IMR-90 (cell line): ENCODE measurements around the gene SLCO1B1. TPM values are rescaled to one million over a fixed set of nuclear protein-coding genes. Genes with fewer than 3 reads are reported as not detected.

ENCODE experiments used
- ATAC-seq: fragments of 200-7000 bp; cut with Tn5 transposase; 2 replicates; pipeline ENCODE4 v1.9.1; 2020; ENCODE audit warnings: low read depth, mild to moderate bottlenecking, moderate library complexity
- BruUV-seq: library from RNA; stranded (reverse); fragments of 400-500 nt; replicated peaks from 2 replicates; lab custom pipeline; 2021; lab: Mats Ljungman, UMichigan
- CTCF ChIA-PET: fragments of 300-600 bp; formaldehyde crosslinking; extraction: SDS; loops from one replicate; lab custom pipeline; 2021; ENCODE audit warnings: antibody characterized with exemption; lab: Yijun Ruan, JAX
- POLR2A ChIA-PET: fragments of 300-600 bp; sonication (Branson Sonifier 250); formaldehyde crosslinking; loops from one replicate; lab custom pipeline; 2022; ENCODE audit warnings: antibody characterized with exemption; ENCODE audit not compliant: unreplicated experiment; lab: Charles Lee
- DNase-seq: peaks from one replicate; pipeline ENCODE4 v3.0.0; 2013
- H2AFZ ChIP-seq: replicated peaks from 2 replicates; pipeline ENCODE3; 2013; ENCODE audit warnings: low read length, mild to moderate bottlenecking; ENCODE audit not compliant: poor library complexity
- H2AK5ac ChIP-seq: 2 replicates; pipeline ENCODE4 v1.6.1; 2013; ENCODE audit warnings: low read depth, low read length, inconsistent platforms
- H2AK9ac ChIP-seq: replicated peaks from 2 replicates; pipeline ENCODE3; 2013; ENCODE audit warnings: mild to moderate bottlenecking, low read depth, low read length, moderate library complexity; ENCODE audit not compliant: poor library complexity
- H2BK120ac ChIP-seq: 2 replicates; pipeline ENCODE4 v1.6.1; 2013; ENCODE audit warnings: low read depth, low read length, inconsistent platforms
- H2BK15ac ChIP-seq: 3 replicates; pipeline ENCODE4 v1.6.1; 2013; ENCODE audit warnings: low read depth, low read length, inconsistent platforms
- H2BK20ac ChIP-seq: 2 replicates; pipeline ENCODE4 v1.6.1; 2013; ENCODE audit warnings: low read depth, mild to moderate bottlenecking, inconsistent platforms, low read length, moderate library complexity
- H2BK5ac ChIP-seq: 2 replicates; pipeline ENCODE4 v1.6.1; 2013; ENCODE audit warnings: mild to moderate bottlenecking, low read depth, low read length, inconsistent platforms; ENCODE audit not compliant: poor library complexity, severe bottlenecking
- H3K14ac ChIP-seq: replicated peaks from 2 replicates; pipeline ENCODE4 v1.6.1; 2013; ENCODE audit warnings: low read depth, low read length, inconsistent platforms
- H3K18ac ChIP-seq: 2 replicates; pipeline ENCODE4 v1.6.1; 2013; ENCODE audit warnings: low read depth, low read length, control low read depth
- H3K23ac ChIP-seq: 2 replicates; pipeline ENCODE4 v1.6.1; 2013; ENCODE audit warnings: low read depth, low read length, inconsistent platforms
- H3K27ac ChIP-seq: 2 replicates; pipeline ENCODE4 v1.5.1; 2013; ENCODE audit warnings: mild to moderate bottlenecking, control low read depth, low read length; ENCODE audit not compliant: insufficient read depth
- H3K27me3 ChIP-seq: 2 replicates; pipeline ENCODE4 v1.6.1; 2013; ENCODE audit warnings: low read length; ENCODE audit not compliant: control insufficient read depth, insufficient read depth
- H3K36me3 ChIP-seq: 2 replicates; pipeline ENCODE4 v1.6.1; 2013; ENCODE audit warnings: low read length, mixed read lengths; ENCODE audit not compliant: control insufficient read depth, insufficient read depth
- H3K4ac ChIP-seq: 2 replicates; pipeline ENCODE4 v1.6.1; 2013; ENCODE audit warnings: low read depth, low read length, inconsistent platforms
- H3K4me1 ChIP-seq: 2 replicates; pipeline ENCODE4 v1.6.1; 2013; ENCODE audit warnings: low read length, mixed read lengths; ENCODE audit not compliant: control insufficient read depth, insufficient read depth
- H3K4me2 ChIP-seq: 2 replicates; pipeline ENCODE4 v1.6.1; 2013; ENCODE audit warnings: low read depth, mild to moderate bottlenecking, control low read depth, low read length, moderate library complexity
- H3K4me3 ChIP-seq: 2 replicates; pipeline ENCODE4 v1.5.1; 2013; ENCODE audit warnings: low read depth, mild to moderate bottlenecking, control low read depth, low read length, moderate library complexity; ENCODE audit not compliant: insufficient read depth
- H3K56ac ChIP-seq: 2 replicates; pipeline ENCODE4 v1.6.1; 2013; ENCODE audit warnings: low read length, inconsistent platforms; ENCODE audit not compliant: insufficient read depth; ENCODE audit errors: extremely low read depth
- H3K79me1 ChIP-seq, 2 experiments: 2 replicates each; pipeline ENCODE4 v1.6.1; 2013; ENCODE audit warnings: low read length in 2 of 2, inconsistent platforms in 1 of 2, low read depth in 1 of 2
- H3K9ac ChIP-seq: 2 replicates; pipeline ENCODE4 v1.6.1; 2013; ENCODE audit warnings: low read depth, low read length, control low read depth
- H3K9me1 ChIP-seq: 2 replicates; pipeline ENCODE4 v1.6.1; 2013; ENCODE audit warnings: low read length, inconsistent platforms; ENCODE audit not compliant: insufficient read depth
- H3K9me3 ChIP-seq: 2 replicates; pipeline ENCODE4 v1.6.1; 2013; ENCODE audit warnings: low read length; ENCODE audit not compliant: control insufficient read depth, insufficient read depth
- H4K20me1 ChIP-seq: 2 replicates; pipeline ENCODE4 v1.6.1; 2013; ENCODE audit warnings: low read length, inconsistent platforms; ENCODE audit not compliant: insufficient read depth
- H4K5ac ChIP-seq: 2 replicates; pipeline ENCODE4 v1.6.1; 2013; ENCODE audit warnings: mild to moderate bottlenecking, low read depth, low read length, control low read depth
- H4K8ac ChIP-seq, 2 experiments: 2 replicates each; pipeline ENCODE4 v1.6.1; 2013; ENCODE audit warnings: low read depth in 2 of 2, low read length in 2 of 2, control low read depth in 1 of 2, inconsistent platforms in 1 of 2
- H4K91ac ChIP-seq: 2 replicates; pipeline ENCODE4 v1.6.1; 2013; ENCODE audit warnings: low read depth, low read length, inconsistent platforms; ENCODE audit not compliant: insufficient read depth
- BHLHE40 ChIP-seq: fragments of 150-350 bp; IDR thresholded peaks from 2 replicates; pipeline ENCODE4 v1.6.1; 2016; ENCODE audit warnings: mild to moderate bottlenecking, low read depth, low read length
- CEBPB ChIP-seq: IDR thresholded peaks from 2 replicates; pipeline ENCODE4 v1.6.1; 2012; ENCODE audit warnings: low read depth, low read length, improper control_type of control experiment
- CHD1 ChIP-seq: IDR thresholded peaks from 2 replicates; pipeline ENCODE4 v1.6.1; 2012; ENCODE audit warnings: low read depth, low read length, improper control_type of control experiment
- CTCF ChIP-seq: conservative IDR thresholded peaks from 2 replicates; pipeline ENCODE4 v1.5.1; 2012; ENCODE audit warnings: mild to moderate bottlenecking, low read depth, low read length, improper control_type of control experiment
- ELK1 ChIP-seq: fragments of 150-350 bp; IDR thresholded peaks from 2 replicates; pipeline ENCODE4 v1.6.1; 2016; ENCODE audit warnings: low read depth, mild to moderate bottlenecking, low read length, moderate library complexity, borderline replicate concordance
- FOS ChIP-seq: fragments of 150-350 bp; IDR thresholded peaks from 2 replicates; pipeline ENCODE4 v1.6.1; 2016; ENCODE audit warnings: low read depth, low read length
- MAFK ChIP-seq: IDR thresholded peaks from 2 replicates; pipeline ENCODE4 v1.6.1; 2012; ENCODE audit warnings: low read depth, low read length, improper control_type of control experiment
- MAZ ChIP-seq: IDR thresholded peaks from 2 replicates; pipeline ENCODE4 v1.6.1; 2012; ENCODE audit warnings: low read depth, mild to moderate bottlenecking, low read length, improper control_type of control experiment, moderate library complexity, borderline replicate concordance
- MXI1 ChIP-seq: IDR thresholded peaks from 2 replicates; pipeline ENCODE4 v1.6.1; 2012; ENCODE audit warnings: low read depth, mild to moderate bottlenecking, low read length, moderate library complexity, borderline replicate concordance
- NFE2L2 ChIP-seq: fragments of 150-350 bp; IDR thresholded peaks from 2 replicates; pipeline ENCODE4 v1.6.1; 2016; ENCODE audit warnings: low read depth, mild to moderate bottlenecking, low read length
- POLR2A ChIP-seq: IDR thresholded peaks from 2 replicates; pipeline ENCODE4 v1.6.1; 2012; ENCODE audit warnings: mild to moderate bottlenecking, low read depth, low read length
- RAD21 ChIP-seq: IDR thresholded peaks from 2 replicates; pipeline ENCODE4 v1.6.1; 2012; ENCODE audit warnings: low read length, improper control_type of control experiment
- RCOR1 ChIP-seq: IDR thresholded peaks from 2 replicates; pipeline ENCODE4 v1.6.1; 2012; ENCODE audit warnings: mild to moderate bottlenecking, low read length, improper control_type of control experiment; ENCODE audit not compliant: insufficient replicate concordance
- RFX5 ChIP-seq: IDR thresholded peaks from 2 replicates; pipeline ENCODE4 v1.8.0; 2012; ENCODE audit warnings: low read depth, mild to moderate bottlenecking, low read length, moderate library complexity
- SMC3 ChIP-seq: fragments of 150-350 bp; IDR thresholded peaks from 2 replicates; pipeline ENCODE4 v1.6.1; 2016; ENCODE audit warnings: low read depth, mild to moderate bottlenecking, antibody characterized with exemption, low read length, moderate library complexity
- USF2 ChIP-seq: fragments of 150-350 bp; IDR thresholded peaks from 2 replicates; pipeline ENCODE4 v1.6.1; 2017; ENCODE audit warnings: mild to moderate bottlenecking, antibody characterized with exemption, low read length, low read depth
- WGBS, 2 experiments: methylation state at CpG; one replicate each; pipeline versions ENCODE4 v1.1.5 to v1.1.7; 2013; ENCODE audit warnings: missing lambda C conversion rate in 2 of 2; ENCODE audit not compliant: insufficient read length in 1 of 2; ENCODE audit errors: extremely low coverage in 2 of 2; 5-methylcytosine and 5-hydroxymethylcytosine counted together
- dilution Hi-C: fragments of 300-500 bp; cut with HindIII; formaldehyde crosslinking; loops from one replicate; pipeline ENCODE4 v1.14.3; 2018; ENCODE audit warnings: low sequenced_read_pairs; ENCODE audit not compliant: unreplicated experiment
- in situ Hi-C: fragments of 300-500 bp; cut with MboI; formaldehyde crosslinking; loops from 3 replicates; pipeline ENCODE4 v1.14.3; 2019; ENCODE audit warnings: low sequenced_read_pairs, inconsistent platforms, mixed read lengths
- intact Hi-C: fragments of 100-400 bp; cut with micrococcal nuclease; formaldehyde crosslinking; loops from 2 replicates; pipeline ENCODE4 v1.10.0; 2022
- polyA plus RNA-seq, 3 experiments: library from polyadenylated mRNA; depleted of rRNA; stranded (reverse); fragments of >200 nt; gene quantifications; 2 replicates each; pipeline ENCODE4 v1.2.3, GENCODE V29; 2012; ENCODE audit warnings: low replicate concordance in 1 of 3
- total RNA-seq: library from RNA; depleted of rRNA; stranded (reverse); fragments of >200 nt; gene quantifications from 2 replicates; pipeline ENCODE4 v1.2.3, GENCODE V29; 2012

SLCO1B1 gene
- total and polyA plus RNA-seq, 2 of the 4 experiments (the other 2 are of a cell fraction), result not detected

GRCh38 chr12:21117995-21118394 is 13.0 kb upstream of the SLCO1B1 start:
- no peak overlapping the region for H4K8ac ChIP-seq
- H4K91ac ChIP-seq, result no peak overlapping the region
- BruUV-seq, result no TSS peak
- no peak overlapping the region for H3K23ac ChIP-seq
- H2AK5ac ChIP-seq, result no peak overlapping the region
- H3K4me2 ChIP-seq, result no peak overlapping the region
- H2BK120ac ChIP-seq, result no peak overlapping the region
- H3K9ac ChIP-seq, result no peak overlapping the region
- no peak for ATAC-seq
- no peak overlapping the region for H2BK15ac ChIP-seq
- ChIA-PET POLR2A (no interaction called here), CTCF (no interaction called here)
- H2BK5ac ChIP-seq, result no peak overlapping the region
- no peak overlapping the region for H3K56ac ChIP-seq
- H3K4me3 ChIP-seq, result no peak overlapping the region
- intact Hi-C loops (no loop called here), dilution Hi-C loops (no loop called here), in situ Hi-C loops (no loop called here)
- H4K20me1 ChIP-seq, result no peaks in the 10 kb centered on the region
- no peak for DNase-seq
- peaks cover 11% of the 10 kb centered on the region for H3K9me3 ChIP-seq
- no peaks in the 10 kb centered on the region for H3K36me3 ChIP-seq
- no peak overlapping the region for H2AFZ ChIP-seq
- no peak overlapping the region for H3K4ac ChIP-seq
- H3K9me1 ChIP-seq, result no peaks in the 10 kb centered on the region
- no peaks in the 10 kb centered on the region for H3K79me1 ChIP-seq
- no peak overlapping the region for H2AK9ac ChIP-seq
- H3K18ac ChIP-seq, result no peak overlapping the region
- TF ChIP-seq RAD21 (no peak), CHD1 (no peak), CEBPB (no peak), MAFK (no peak), MXI1 (no peak), SMC3 (no peak), POLR2A (no peak), USF2 (no peak), MAZ (no peak), BHLHE40 (no peak), RCOR1 (no peak), ELK1 (no peak), RFX5 (no peak), CTCF (no peak), FOS (no peak), NFE2L2 (no peak)
- H3K27ac ChIP-seq, result no peak overlapping the region
- H4K5ac ChIP-seq, result no peak overlapping the region
- H3K4me1 ChIP-seq, result no peaks in the 10 kb centered on the region
- H3K27me3 ChIP-seq, result no peaks in the 10 kb centered on the region
- H3K14ac ChIP-seq, result no peak overlapping the region
- WGBS, 2 experiments, result 80% methylated on average over 1 of the region's 3 CpGs; no CpG with 5 or more reads in 1 of the 2 experiments
- H2BK20ac ChIP-seq, result no peak overlapping the region
